ENCODE measurements around the gene A4GALT. TPM values are rescaled to one million over a fixed set of nuclear protein-coding genes. Genes with fewer than 3 reads are reported as not detected.

The A4GALT gene
- total RNA-seq, 2 experiments from 2014 or later: not detected

DNA sequence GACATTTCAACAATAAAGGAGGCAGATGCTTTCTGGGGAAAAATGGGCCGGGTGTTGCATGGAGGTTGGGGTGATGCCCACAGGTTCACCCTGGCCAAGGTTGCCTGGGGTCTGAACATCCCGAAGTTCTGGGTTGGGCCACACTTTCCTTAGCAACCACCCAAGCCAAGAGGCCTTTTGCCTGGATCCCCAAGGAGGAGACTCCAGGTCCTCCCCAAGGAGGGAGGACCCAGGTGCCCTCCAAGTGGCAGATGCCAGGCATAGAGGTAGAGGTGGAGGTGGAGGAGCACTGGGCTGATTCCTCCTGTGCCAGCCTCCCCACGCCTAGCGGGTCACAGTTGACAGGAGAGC is 72.7 kb downstream of the A4GALT start:
- peaks cover 3% of the 10 kb centered on the region for H3K36me3 ChIP-seq (ENCODE audit: insufficient read depth, low read length)
- peaks cover 10% of the 10 kb centered on the region for H3K36me3 Mint-ChIP-seq (ENCODE audit: low read depth)
- peak overlapping the region; percentile 99 for H3K4me3 Mint-ChIP-seq
- no peaks in the 10 kb centered on the region for H3K27me3 ChIP-seq (ENCODE audit: control insufficient read depth in 1 of 2, insufficient read depth in 2 of 2, low read length in 2 of 2)
- TF ChIP-seq, protein P1, sequence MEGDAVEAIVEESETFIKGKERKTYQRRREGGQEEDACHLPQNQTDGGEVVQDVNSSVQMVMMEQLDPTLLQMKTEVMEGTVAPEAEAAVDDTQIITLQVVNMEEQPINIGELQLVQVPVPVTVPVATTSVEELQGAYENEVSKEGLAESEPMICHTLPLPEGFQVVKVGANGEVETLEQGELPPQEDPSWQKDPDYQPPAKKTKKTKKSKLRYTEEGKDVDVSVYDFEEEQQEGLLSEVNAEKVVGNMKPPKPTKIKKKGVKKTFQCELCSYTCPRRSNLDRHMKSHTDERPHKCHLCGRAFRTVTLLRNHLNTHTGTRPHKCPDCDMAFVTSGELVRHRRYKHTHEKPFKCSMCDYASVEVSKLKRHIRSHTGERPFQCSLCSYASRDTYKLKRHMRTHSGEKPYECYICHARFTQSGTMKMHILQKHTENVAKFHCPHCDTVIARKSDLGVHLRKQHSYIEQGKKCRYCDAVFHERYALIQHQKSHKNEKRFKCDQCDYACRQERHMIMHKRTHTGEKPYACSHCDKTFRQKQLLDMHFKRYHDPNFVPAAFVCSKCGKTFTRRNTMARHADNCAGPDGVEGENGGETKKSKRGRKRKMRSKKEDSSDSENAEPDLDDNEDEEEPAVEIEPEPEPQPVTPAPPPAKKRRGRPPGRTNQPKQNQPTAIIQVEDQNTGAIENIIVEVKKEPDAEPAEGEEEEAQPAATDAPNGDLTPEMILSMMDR (IDR thresholded peaks at IDR 0.05): no peak
- H3K27ac ChIP-seq (ENCODE audit: low read depth in 1 of 2, low read length in 2 of 2): peak overlapping the region in 1 of 2 donors; percentile 22
- peak overlapping the region; percentile 68 for H3K4me3 ChIP-seq (ENCODE audit: low read length)
- H3K9me3 ChIP-seq (ENCODE audit: control insufficient read depth in 1 of 2, insufficient read depth in 1 of 2, low read length in 2 of 2): no peaks in the 10 kb centered on the region
- ChIA-PET POLR2A (interaction anchor here (0.7 to 4.9 kb wide), 3 partner anchors 29 to 367 kb away, joined by 3 to 58 read pairs (median 3); partner anchors contain the start of genes PACSIN2 and POLDIP3), CTCF (no interaction called here)
- H3K9me3 Mint-ChIP-seq: no peaks in the 10 kb centered on the region
- peaks cover 59% of the 10 kb centered on the region for H3K4me1 ChIP-seq (ENCODE audit: insufficient read depth, low read length)
- no peak for ATAC-seq (ENCODE audit: poor library complexity)
- no peaks in the 10 kb centered on the region for H3K27me3 Mint-ChIP-seq
- no peak for DNase-seq
- peak overlapping the region; percentile 98 for H3K27ac Mint-ChIP-seq
- intact Hi-C loops (cut with DNase I, micrococcal nuclease): loop anchor here in 1 of 2 experiments (2.0 kb wide), 1 partner anchor 33 kb away; the partner anchor contains the start of gene POLDIP3
- H3K4me1 Mint-ChIP-seq (ENCODE audit: low read depth): peaks cover 32% of the 10 kb centered on the region

DNA sequence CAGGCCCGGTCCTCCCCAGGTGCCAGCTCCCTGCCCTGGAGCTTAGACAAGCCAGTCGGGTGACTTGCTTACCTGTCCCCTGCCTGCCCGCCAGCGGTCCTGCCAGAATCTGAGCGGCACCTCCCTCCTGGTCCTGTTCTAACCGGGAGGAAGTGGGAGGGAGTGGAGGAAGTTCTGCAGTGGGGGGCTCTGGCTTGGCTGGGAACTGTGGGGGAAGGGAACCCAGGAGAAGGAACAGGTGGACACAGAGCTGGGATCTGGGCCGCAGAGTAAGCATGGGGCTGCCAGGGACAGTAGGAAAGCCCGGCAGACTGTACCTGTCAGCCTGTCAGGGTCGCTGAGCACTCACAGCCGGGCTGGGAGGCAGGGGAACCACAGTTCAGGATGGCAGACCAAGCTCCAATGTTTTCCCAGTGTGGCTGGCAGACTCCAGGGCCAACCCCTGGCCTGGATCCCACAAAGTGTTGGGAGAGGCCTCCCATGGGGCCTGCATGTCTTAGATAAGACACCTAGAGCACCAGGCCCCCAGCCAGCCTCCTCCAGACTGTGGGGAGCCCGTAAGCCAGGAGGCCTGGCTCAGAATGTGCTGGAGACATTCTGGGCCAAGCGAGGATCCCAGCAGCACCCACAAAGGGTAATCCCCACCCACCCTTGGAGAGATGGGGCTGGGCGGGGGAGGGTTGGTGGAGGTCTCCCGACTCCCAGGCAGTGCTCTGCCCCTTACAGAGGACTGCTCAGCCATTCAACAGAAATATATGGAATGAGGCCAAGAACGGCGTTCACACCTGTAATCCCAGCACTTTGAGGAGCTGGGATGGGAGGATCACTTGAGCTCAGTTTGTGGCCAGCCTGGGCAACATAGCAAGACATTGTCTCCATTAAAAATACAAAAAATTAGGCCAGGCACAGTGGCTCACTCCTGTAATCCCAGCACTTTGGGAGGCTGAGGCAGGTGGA is 73.8 kb downstream of the A4GALT start:
- Histone ChIP-seq H3K27me3 (ENCODE audit: control insufficient read depth in 1 of 2, insufficient read depth in 2 of 2, low read length in 2 of 2) (no peaks in the 10 kb centered on the region), H3K4me1 (ENCODE audit: insufficient read depth, low read length) (peaks cover 59% of the 10 kb centered on the region), H3K27ac (ENCODE audit: low read depth in 1 of 2, low read length in 2 of 2) (no peak overlapping the region), H3K4me3 (ENCODE audit: low read length) (no peak overlapping the region), H3K36me3 (ENCODE audit: insufficient read depth, low read length) (peaks cover 3% of the 10 kb centered on the region), H3K9me3 (ENCODE audit: control insufficient read depth in 1 of 2, insufficient read depth in 1 of 2, low read length in 2 of 2) (no peaks in the 10 kb centered on the region)
- no peaks in the 10 kb centered on the region for H3K9me3 Mint-ChIP-seq
- H3K4me1 Mint-ChIP-seq (ENCODE audit: low read depth): peaks cover 37% of the 10 kb centered on the region
- DNase-seq: peak in 1 of 14 experiments; percentile 17
- ChIA-PET CTCF (no interaction called here), POLR2A (interaction anchor here (4.9 kb wide), 1 partner anchor 32 kb away, joined by 58 read pairs; the partner anchor contains the start of gene POLDIP3)
- TF ChIP-seq, protein P1 (IDR thresholded peaks at IDR 0.05): no peak
- no peaks in the 10 kb centered on the region for H3K27me3 Mint-ChIP-seq
- H3K36me3 Mint-ChIP-seq (ENCODE audit: low read depth): peaks cover 10% of the 10 kb centered on the region
- H3K27ac Mint-ChIP-seq: peak overlapping the region; percentile 98
- H3K4me3 Mint-ChIP-seq: peak overlapping the region; percentile 99
- intact Hi-C loops (cut with DNase I, micrococcal nuclease): no loop called here
- no peak for ATAC-seq (ENCODE audit: poor library complexity)

DNA sequence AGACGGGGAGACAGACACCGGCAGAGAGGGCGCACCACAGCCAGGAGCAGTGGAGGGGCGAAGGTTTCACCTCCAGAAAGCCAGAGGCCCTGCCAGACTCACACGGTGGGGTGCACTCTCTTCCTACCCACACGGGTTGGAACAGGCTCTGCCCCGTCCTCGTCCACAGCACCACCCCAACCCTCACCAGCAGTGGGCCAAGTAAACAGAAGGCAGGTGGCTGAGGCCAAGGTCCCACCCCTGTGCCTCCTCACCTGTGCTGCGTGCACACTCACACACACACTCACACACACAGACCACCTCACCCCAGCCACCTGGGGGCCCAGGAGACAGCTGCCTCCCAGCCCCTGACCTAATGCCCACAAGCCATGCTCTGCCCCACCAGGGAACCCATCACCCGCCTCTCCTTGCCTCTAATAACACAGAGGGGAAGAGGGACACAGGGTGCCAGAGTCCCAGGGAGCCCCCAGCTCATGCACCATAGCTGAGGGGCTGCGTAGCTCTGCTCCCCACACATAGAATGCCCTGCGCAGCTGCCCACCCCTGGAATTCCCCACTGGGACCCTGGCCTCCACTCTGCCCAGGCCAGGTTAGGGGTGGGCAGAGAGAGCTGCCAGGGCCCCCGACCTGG is 74.6 kb downstream of the A4GALT start:
- Mint-ChIP-seq H3K4me3 (no peak overlapping the region), H3K27me3 (no peaks in the 10 kb centered on the region), H3K9me3 (no peaks in the 10 kb centered on the region), H3K27ac (no peak overlapping the region), H3K4me1 (ENCODE audit: low read depth) (peaks cover 37% of the 10 kb centered on the region), H3K36me3 (ENCODE audit: low read depth) (peaks cover 10% of the 10 kb centered on the region)
- TF ChIP-seq, protein P1 (IDR thresholded peaks at IDR 0.05): no peak
- Histone ChIP-seq H3K36me3 (ENCODE audit: insufficient read depth, low read length) (peaks cover 3% of the 10 kb centered on the region), H3K27ac (ENCODE audit: low read depth in 1 of 2, low read length in 2 of 2) (no peak overlapping the region), H3K4me3 (ENCODE audit: low read length) (no peak overlapping the region), H3K4me1 (ENCODE audit: insufficient read depth, low read length) (peaks cover 59% of the 10 kb centered on the region), H3K27me3 (ENCODE audit: control insufficient read depth in 1 of 2, insufficient read depth in 2 of 2, low read length in 2 of 2) (no peaks in the 10 kb centered on the region), H3K9me3 (ENCODE audit: control insufficient read depth in 1 of 2, insufficient read depth in 1 of 2, low read length in 2 of 2) (no peaks in the 10 kb centered on the region)
- peak in 1 of 14 experiments; percentile 18 for DNase-seq
- intact Hi-C loops (cut with DNase I, micrococcal nuclease): no loop called here
- ATAC-seq (ENCODE audit: poor library complexity): no peak
- ChIA-PET CTCF (no interaction called here), POLR2A (interaction anchor here (0.6 to 4.9 kb wide), 2 partner anchors 13 to 31 kb away, joined by 3 to 58 read pairs; partner anchors contain the start of gene POLDIP3)

Data from CD4-positive, alpha-beta T cell (primary cell).